Esophagus (tissue), 2 donors: Measurements from ENCODE around the gene CDKAL1. TPM values are rescaled to one million over a fixed set of nuclear protein-coding genes. Genes with fewer than 3 reads are reported as not detected.

Experiments used
- H3K27ac ChIP-seq, 2 donors: one replicate each; pipeline ENCODE4 v1.5.1; 2013; ENCODE audit warnings: low read depth in 2 of 2, mild to moderate bottlenecking in 2 of 2, inconsistent platforms in 1 of 2, low read length in 1 of 2, moderate library complexity in 1 of 2
- H3K27me3 ChIP-seq, 2 donors: one replicate each; pipeline ENCODE4 v1.6.1; 2013; ENCODE audit warnings: low read length in 2 of 2, control low read depth in 1 of 2, mild to moderate bottlenecking in 1 of 2; ENCODE audit not compliant: insufficient read depth in 2 of 2, control insufficient read depth in 1 of 2
- H3K36me3 ChIP-seq, 2 donors: one replicate each; pipeline ENCODE4 v1.6.1; 2013; ENCODE audit warnings: low read length in 1 of 2; ENCODE audit not compliant: control insufficient read depth in 2 of 2, insufficient read depth in 2 of 2
- H3K4me1 ChIP-seq, 2 donors: one replicate each; pipeline ENCODE4 v1.6.1; 2013; ENCODE audit warnings: low read length in 1 of 2; ENCODE audit not compliant: control insufficient read depth in 2 of 2, insufficient read depth in 2 of 2
- H3K4me3 ChIP-seq, 2 donors: one replicate each; pipeline ENCODE4 v1.5.1; 2013; ENCODE audit warnings: low read length in 2 of 2, mild to moderate bottlenecking in 2 of 2, low read depth in 1 of 2, moderate library complexity in 1 of 2
- H3K9me3 ChIP-seq, 2 donors: one replicate each; pipeline ENCODE4 v1.6.1; 2013; ENCODE audit warnings: mild to moderate bottlenecking in 2 of 2, low read depth in 1 of 2, low read length in 1 of 2, moderate library complexity in 1 of 2; ENCODE audit not compliant: control insufficient read depth in 2 of 2, insufficient read depth in 1 of 2
- WGBS, 2 donors: extraction: QIAGEN DNeasy Blood & Tissue Kit; methylation state at CpG; one replicate each; pipeline ENCODE4 v1.1.7; 2013; 5-methylcytosine and 5-hydroxymethylcytosine counted together
- polyA plus RNA-seq, 2 donors: library from polyadenylated mRNA; stranded (reverse); fragments of 200-250 nt; gene quantifications; one replicate each; pipeline ENCODE4 v1.2.3, GENCODE V29; 2013
- donor health status: healthy with polysubstance abuse.
- donor health status: Bipolar disorder and iron deficiency.

The CDKAL1 gene
- polyA plus RNA-seq, 2 donors, result 3.5 TPM

GRCh38 chr6:21214738-21215448, 680.6 kb downstream of the CDKAL1 start:
- Histone ChIP-seq H3K9me3 (no peaks in the 10 kb centered on the region), H3K27ac (no peak overlapping the region), H3K4me3 (no peak overlapping the region), H3K4me1 (no peaks in the 10 kb centered on the region), H3K27me3 (no peaks in the 10 kb centered on the region), H3K36me3 (no peaks in the 10 kb centered on the region)
- 87% methylated on average over 5 of the region's 5 CpGs for WGBS, 2 donors

- Histone ChIP-seq H3K27ac (no peak overlapping the region), H3K4me1 (no peaks in the 10 kb centered on the region), H3K36me3 (no peaks in the 10 kb centered on the region), H3K9me3 (no peaks in the 10 kb centered on the region), H3K4me3 (no peak overlapping the region), H3K27me3 (no peaks in the 10 kb centered on the region)
- 96 to 98% methylated on average over 2 of the region's 2 CpGs for WGBS, 2 donors
Observed at GRCh38 chr6:21219241-21219640, 685.0 kb downstream of the CDKAL1 start.

- no peak overlapping the region for H3K4me3 ChIP-seq
- no peaks in the 10 kb centered on the region for H3K9me3 ChIP-seq
- 85 to 90% methylated on average over 7 of the region's 7 CpGs for WGBS, 2 donors
- no peaks in the 10 kb centered on the region for H3K27me3 ChIP-seq
- no peaks in the 10 kb centered on the region for H3K36me3 ChIP-seq
- no peak overlapping the region for H3K27ac ChIP-seq
- H3K4me1 ChIP-seq, result no peaks in the 10 kb centered on the region
Observed at GRCh38 chr6:21219856-21220255, 685.6 kb downstream of the CDKAL1 start.

GRCh38 chr6:21220271-21220987, 686.2 kb downstream of the CDKAL1 start:
- Histone ChIP-seq H3K9me3 (no peaks in the 10 kb centered on the region), H3K4me1 (no peaks in the 10 kb centered on the region), H3K27ac (no peak overlapping the region), H3K4me3 (no peak overlapping the region), H3K36me3 (no peaks in the 10 kb centered on the region), H3K27me3 (no peaks in the 10 kb centered on the region)
- whole genome bisulfite sequencing, 2 donors, result 60 to 69% methylated on average over 5 of the region's 5 CpGs

GRCh38 chr6:21222656-21223055, 688.4 kb downstream of the CDKAL1 start:
- WGBS, 2 donors, result 95 to 97% methylated on average over 7 of the region's 7 CpGs
- H3K4me1 ChIP-seq, result no peaks in the 10 kb centered on the region
- no peaks in the 10 kb centered on the region for H3K36me3 ChIP-seq
- no peaks in the 10 kb centered on the region for H3K27me3 ChIP-seq
- no peak overlapping the region for H3K27ac ChIP-seq
- H3K4me3 ChIP-seq, result no peak overlapping the region
- no peaks in the 10 kb centered on the region for H3K9me3 ChIP-seq

GRCh38 chr6:21225912-21226311, 691.7 kb downstream of the CDKAL1 start:
- WGBS, 2 donors, result 91 to 95% methylated on average over 5 of the region's 5 CpGs
- Histone ChIP-seq H3K27me3 (no peaks in the 10 kb centered on the region), H3K27ac (no peak overlapping the region)

GRCh38 chr6:21227486-21227885, 693.2 kb downstream of the CDKAL1 start:
- no peaks in the 10 kb centered on the region for H3K4me1 ChIP-seq
- no peaks in the 10 kb centered on the region for H3K36me3 ChIP-seq
- 73 to 82% methylated on average over 6 of the region's 6 CpGs for WGBS, 2 donors
- no peaks in the 10 kb centered on the region for H3K9me3 ChIP-seq
- no peak overlapping the region for H3K27ac ChIP-seq
- H3K4me3 ChIP-seq, result no peak overlapping the region
- no peaks in the 10 kb centered on the region for H3K27me3 ChIP-seq

More at GRCh38 chr6:21225912-21226311, 691.7 kb downstream of the CDKAL1 start:
- Histone ChIP-seq H3K9me3 (no peaks in the 10 kb centered on the region), H3K4me3 (no peak overlapping the region), H3K4me1 (no peaks in the 10 kb centered on the region), H3K36me3 (no peaks in the 10 kb centered on the region)

GRCh38 chr6:21228411-21228810, 694.2 kb downstream of the CDKAL1 start:
- 88% methylated on average over 2 of the region's 2 CpGs for WGBS, 2 donors
- Histone ChIP-seq H3K4me1 (no peaks in the 10 kb centered on the region), H3K9me3 (no peaks in the 10 kb centered on the region), H3K4me3 (no peak overlapping the region), H3K27me3 (no peaks in the 10 kb centered on the region), H3K27ac (no peak overlapping the region), H3K36me3 (peaks cover 0 to 2% of the 10 kb centered on the region in 2 donors)

- 89 to 93% methylated on average over 6 of the region's 6 CpGs for WGBS, 2 donors
- Histone ChIP-seq H3K9me3 (no peaks in the 10 kb centered on the region), H3K27me3 (no peaks in the 10 kb centered on the region), H3K4me1 (no peaks in the 10 kb centered on the region), H3K4me3 (no peak overlapping the region), H3K36me3 (peaks cover 0 to 4% of the 10 kb centered on the region in 2 donors), H3K27ac (no peak overlapping the region)
Observed at GRCh38 chr6:21228876-21229460, 694.7 kb downstream of the CDKAL1 start.
